Breast epithelium (tissue), 4 donors: Measurements from ENCODE around the gene IRF6. TPM values are rescaled to one million over a fixed set of nuclear protein-coding genes. Genes with fewer than 3 reads are reported as not detected.

ENCODE experiments used
- DNase-seq, 2 donors: peaks; one replicate each; pipeline ENCODE4 v3.0.0-alpha.2; 2019; ENCODE audit warnings: low spot score in 2 of 2
- H3K27ac ChIP-seq, 2 donors: fragments of 200-600 bp; sonication (generic) in 1 of 2; one replicate each; pipeline ENCODE4 v1.5.1; 2016 to 2019; ENCODE audit warnings: mild to moderate bottlenecking in 1 of 2
- H3K27me3 ChIP-seq, 2 donors: fragments of 200-600 bp; sonication (generic) in 1 of 2; one replicate each; pipeline versions ENCODE4 v1.5.1 to v1.6.0; 2017 to 2019; ENCODE audit warnings: control low read depth in 1 of 2, mild to moderate bottlenecking in 1 of 2
- H3K36me3 ChIP-seq: fragments of 200-600 bp; one replicate; pipeline ENCODE4 v1.5.1; 2019
- H3K4me1 ChIP-seq, 2 donors: fragments of 200-600 bp; sonication (generic); one replicate each; pipeline ENCODE4 v1.5.1; 2016 to 2019; ENCODE audit warnings: control low read depth in 1 of 2
- H3K4me3 ChIP-seq, 3 donors: fragments of 200-600 bp; sonication (generic); 1 replicate in 2 of 3; 2 replicates in 1 of 3; pipeline ENCODE4 v1.5.1; 2016 to 2019; ENCODE audit warnings: mild to moderate bottlenecking in 3 of 3, moderate library complexity in 2 of 3
- H3K9me3 ChIP-seq, 2 donors: fragments of 200-600 bp; sonication (generic) in 1 of 2; one replicate each; pipeline ENCODE4 v1.5.1; 2016 to 2019; ENCODE audit warnings: control low read depth in 1 of 2
- CTCF ChIP-seq, 3 donors: fragments of 450-650 bp; IDR thresholded peaks; one replicate each; pipeline ENCODE4 v1.5.1; 2016 to 2017; ENCODE audit warnings: antibody characterized with exemption in 3 of 3, mild to moderate bottlenecking in 3 of 3, moderate library complexity in 3 of 3
- POLR2A ChIP-seq: fragments of 450-650 bp; IDR thresholded peaks from one replicate; pipeline ENCODE4 v1.6.1; 2016; ENCODE audit warnings: antibody characterized with exemption, mild to moderate bottlenecking, moderate library complexity
- POLR2AphosphoS5 ChIP-seq, 3 donors: sonication (generic); formaldehyde crosslinking; IDR thresholded peaks; one replicate each; pipeline ENCODE4 v1.6.1; 2017; ENCODE audit warnings: antibody characterized with exemption in 3 of 3
- intact Hi-C: fragments of 100-400 bp; cut with DNase I; formaldehyde crosslinking; loops from one replicate; pipeline ENCODE4 v1.15.1; 2023; ENCODE audit warnings: low total_unique reads
- total RNA-seq, 3 donors: library from RNA; depleted of rRNA; stranded (reverse); fragments of >200 nt; gene quantifications; one replicate each; pipeline ENCODE4 v1.1.0, GENCODE V29; 2016

IRF6 gene
- total RNA-seq, 3 donors from 2014 or later = 1.9 to 81.8 (median 42.9) TPM

GRCh38 chr1:209850342-209850979 is 44.5 kb upstream of the IRF6 start:
- Histone ChIP-seq H3K9me3 (no peaks in the 10 kb centered on the region), H3K36me3 (peaks cover 6% of the 10 kb centered on the region), H3K4me3 (no peak overlapping the region), H3K27me3 (no peaks in the 10 kb centered on the region), H3K27ac (no peak overlapping the region), H3K4me1 (no peaks in the 10 kb centered on the region)
- DNase-seq = peak in 1 of 2 donors; percentile 24
- intact Hi-C loops = no loop called here
- TF ChIP-seq POLR2AphosphoS5 (IDR thresholded peaks at IDR 0.05) (no peak), CTCF (IDR thresholded peaks at IDR 0.05) (peak in 2 of 3 donors; percentile 23 to 25), POLR2A (no peak)

- Histone ChIP-seq H3K4me1 (no peaks in the 10 kb centered on the region), H3K36me3 (peaks cover 6% of the 10 kb centered on the region), H3K27ac (no peak overlapping the region), H3K4me3 (no peak overlapping the region), H3K27me3 (no peaks in the 10 kb centered on the region), H3K9me3 (no peaks in the 10 kb centered on the region)
- DNase-seq = no peak
- TF ChIP-seq POLR2AphosphoS5 (IDR thresholded peaks at IDR 0.05) = no peak
- TF ChIP-seq CTCF (IDR thresholded peaks at IDR 0.05) = no peak
- TF ChIP-seq POLR2A = no peak
- intact Hi-C loops = loop anchor here (5.0 kb wide), 1 partner anchor 752 kb away; no protein-coding TSS in a partner anchor
Measured at GRCh38 chr1:209849388-209849787, 43.4 kb upstream of the IRF6 start.

GRCh38 chr1:209845408-209845725 is 39.4 kb upstream of the IRF6 start:
- no peak overlapping the region for H3K4me3 ChIP-seq
- peaks cover 6% of the 10 kb centered on the region for H3K36me3 ChIP-seq
- no peaks in the 10 kb centered on the region for H3K27me3 ChIP-seq
- H3K4me1 ChIP-seq = no peaks in the 10 kb centered on the region
- TF ChIP-seq POLR2A = no peak
- no peak overlapping the region for H3K27ac ChIP-seq
- no peak for DNase-seq
- intact Hi-C loops = loop anchor here (5.0 kb wide), 1 partner anchor 748 kb away; no protein-coding TSS in a partner anchor
- no peaks in the 10 kb centered on the region for H3K9me3 ChIP-seq

- Histone ChIP-seq H3K36me3 (peaks cover 6% of the 10 kb centered on the region), H3K4me1 (no peaks in the 10 kb centered on the region), H3K27ac (no peak overlapping the region), H3K27me3 (no peaks in the 10 kb centered on the region), H3K4me3 (no peak overlapping the region), H3K9me3 (no peaks in the 10 kb centered on the region)
- DNase-seq = no peak
- TF ChIP-seq POLR2A = no peak
- TF ChIP-seq POLR2AphosphoS5 (IDR thresholded peaks at IDR 0.05) = no peak
- no peak for TF ChIP-seq CTCF (IDR thresholded peaks at IDR 0.05)
- intact Hi-C loops = loop anchor here (5.0 kb wide), 1 partner anchor 748 kb away; no protein-coding TSS in a partner anchor
Measured at GRCh38 chr1:209844695-209845407, 38.9 kb upstream of the IRF6 start.

GRCh38 chr1:209840611-209841010 is 34.7 kb upstream of the IRF6 start:
- no peaks in the 10 kb centered on the region for H3K9me3 ChIP-seq
- H3K4me3 ChIP-seq = no peak overlapping the region
- peaks cover 6% of the 10 kb centered on the region for H3K36me3 ChIP-seq
- DNase-seq = no peak
- peak overlapping the region in 1 of 2 donors; percentile 52 for H3K27ac ChIP-seq
- no peaks in the 10 kb centered on the region for H3K27me3 ChIP-seq
- H3K4me1 ChIP-seq = no peaks in the 10 kb centered on the region
- intact Hi-C loops = no loop called here
- TF ChIP-seq CTCF (IDR thresholded peaks at IDR 0.05) (no peak), POLR2A (no peak), POLR2AphosphoS5 (IDR thresholded peaks at IDR 0.05) (no peak)
